NT2/D1 (cell line): ENCODE data around the gene LRRC2.

ENCODE experiments used
- SUZ12 ChIP-seq: IDR thresholded peaks from 2 replicates; pipeline ENCODE4 v1.6.1; 2011; ENCODE audit not compliant: insufficient read length, insufficient read depth; ENCODE audit errors: extremely low read depth
- YY1 ChIP-seq: IDR thresholded peaks from 2 replicates; pipeline ENCODE4 v1.6.1; 2011; ENCODE audit not compliant: insufficient read length, insufficient read depth

- TF ChIP-seq YY1 (no peak), SUZ12 (no peak)
These were observed 5.6 kb upstream of the LRRC2 start for GRCh38 chr3:46571684-46572083.
